Adipocyte (in vitro differentiated cells): Measurements from ENCODE around the gene PRKAB2.
"Not testable (repeated sequence)": the region's sequence is repeated elsewhere in the genome, so short reads cannot be mapped to it uniquely, and the experiment has no call there.

Source experiments
- DNase-seq: peaks from one replicate; pipeline ENCODE4 v3.0.0-alpha.2; 2015; ENCODE audit warnings: low read depth
- H3K27me3 ChIP-seq: replicated peaks from 2 replicates; pipeline ENCODE4 v1.7.0; 2013; ENCODE audit warnings: mild to moderate bottlenecking, low read length, moderate library complexity; ENCODE audit not compliant: control insufficient read depth, insufficient read depth
- H3K36me3 ChIP-seq: 2 replicates; pipeline ENCODE4 v1.7.0; 2013; ENCODE audit warnings: low read length, mild to moderate bottlenecking, moderate library complexity; ENCODE audit not compliant: control insufficient read depth, insufficient read depth, severe bottlenecking
- H3K4me1 ChIP-seq: 2 replicates; pipeline ENCODE4 v1.7.0; 2013; ENCODE audit warnings: mild to moderate bottlenecking, low read length, moderate library complexity; ENCODE audit not compliant: control insufficient read depth, insufficient read depth
- H3K4me3 ChIP-seq: 2 replicates; pipeline ENCODE4 v1.7.0; 2013; ENCODE audit warnings: mild to moderate bottlenecking, low read length, moderate library complexity
- H3K9ac ChIP-seq: 2 replicates; pipeline ENCODE4 v1.7.0; 2013; ENCODE audit warnings: mild to moderate bottlenecking, low read length, moderate library complexity
- H3K9me3 ChIP-seq: 2 replicates; pipeline ENCODE4 v1.7.0; 2013; ENCODE audit warnings: mild to moderate bottlenecking, low read length, moderate library complexity; ENCODE audit not compliant: control insufficient read depth

The PRKAB2 gene

GRCh38 chr1:147208619-147209018, 36.3 kb upstream of the PRKAB2 start:
- no peaks in the 10 kb centered on the region for H3K36me3 ChIP-seq
- no peak overlapping the region for H3K9ac ChIP-seq
- DNase-seq = no peak
- H3K4me1 ChIP-seq = peaks cover 5% of the 10 kb centered on the region
- no peaks in the 10 kb centered on the region for H3K27me3 ChIP-seq
- H3K9me3 ChIP-seq = no peaks in the 10 kb centered on the region
- no peak overlapping the region for H3K4me3 ChIP-seq

GRCh38 chr1:147207192-147207591, 34.9 kb upstream of the PRKAB2 start:
- Histone ChIP-seq H3K36me3 (no peaks in the 10 kb centered on the region), H3K9ac (no peak overlapping the region), H3K27me3 (no peaks in the 10 kb centered on the region), H3K4me1 (peaks cover 5% of the 10 kb centered on the region), H3K9me3 (no peaks in the 10 kb centered on the region), H3K4me3 (no peak overlapping the region)
- no peak for DNase-seq

DNA sequence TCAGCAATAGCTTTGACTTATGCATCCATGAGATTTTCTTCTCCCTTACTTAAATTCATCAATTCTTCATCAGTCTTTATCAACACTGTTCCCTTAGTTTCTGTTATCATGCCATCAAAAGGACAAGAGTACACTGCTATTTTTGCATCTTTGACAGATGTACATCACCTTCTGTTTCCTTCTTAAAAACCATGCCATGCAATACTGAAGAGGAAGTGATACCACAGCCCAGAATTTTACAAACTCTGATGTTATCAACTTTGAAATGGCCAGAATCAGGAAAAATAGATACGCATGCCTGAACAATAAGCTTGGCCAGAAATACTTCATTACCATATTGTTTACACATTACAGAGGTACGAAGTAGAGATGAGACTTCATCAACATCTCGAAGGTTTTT, 31.8 kb upstream of the PRKAB2 start:
- Histone ChIP-seq H3K4me1 (peaks cover 5% of the 10 kb centered on the region), H3K4me3 (no peak overlapping the region), H3K9ac (no peak overlapping the region), H3K9me3 (no peaks in the 10 kb centered on the region), H3K27me3 (no peaks in the 10 kb centered on the region), H3K36me3 (no peaks in the 10 kb centered on the region)
- no peak for DNase-seq

DNA sequence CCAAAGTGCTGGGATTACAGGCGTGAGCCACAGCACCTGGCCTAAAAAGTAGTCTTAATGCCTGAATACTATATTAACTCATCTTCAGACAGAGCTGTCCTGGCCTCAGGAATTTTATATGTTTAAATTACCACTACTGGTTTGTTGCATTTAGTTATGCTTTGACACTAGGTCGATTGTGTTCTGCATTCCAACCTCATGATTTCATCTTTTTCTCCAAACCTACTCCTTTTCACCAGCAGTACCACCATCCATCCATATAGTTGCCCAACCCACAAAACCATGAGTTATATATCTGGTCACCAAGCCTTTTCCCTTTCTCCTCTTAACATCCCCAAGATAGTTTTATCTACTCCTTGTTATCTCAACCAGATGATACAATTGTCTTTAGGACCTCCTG, 30.3 kb upstream of the PRKAB2 start:
- H3K27me3 ChIP-seq = no peaks in the 10 kb centered on the region
- H3K9ac ChIP-seq = no peak overlapping the region
- no peak overlapping the region for H3K4me3 ChIP-seq
- no peaks in the 10 kb centered on the region for H3K9me3 ChIP-seq
- no peaks in the 10 kb centered on the region for H3K36me3 ChIP-seq
- no peak for DNase-seq
- H3K4me1 ChIP-seq = peaks cover 5% of the 10 kb centered on the region

DNA sequence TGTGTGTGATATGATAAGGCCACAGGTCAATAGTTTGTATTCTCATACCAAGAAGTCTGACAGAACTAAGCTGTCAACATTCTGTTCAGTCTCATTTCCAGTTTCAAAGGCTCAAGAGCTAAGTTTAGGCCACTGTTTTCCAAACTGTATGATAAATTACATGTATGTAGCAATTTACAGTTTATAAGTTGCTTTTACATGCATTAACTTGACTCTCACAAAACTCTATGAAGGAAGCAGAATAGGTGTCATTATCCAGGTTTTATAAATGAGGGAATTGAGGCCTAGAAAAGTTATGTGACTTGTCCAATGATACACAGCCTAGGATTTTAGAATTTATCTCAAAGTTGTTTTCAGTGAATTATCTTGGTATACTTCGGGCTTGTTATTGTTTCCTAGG, 29.5 kb upstream of the PRKAB2 start:
- Histone ChIP-seq H3K4me3 (no peak overlapping the region), H3K36me3 (no peaks in the 10 kb centered on the region), H3K9ac (no peak overlapping the region), H3K9me3 (no peaks in the 10 kb centered on the region), H3K4me1 (peaks cover 5% of the 10 kb centered on the region), H3K27me3 (no peaks in the 10 kb centered on the region)
- no peak for DNase-seq

DNA sequence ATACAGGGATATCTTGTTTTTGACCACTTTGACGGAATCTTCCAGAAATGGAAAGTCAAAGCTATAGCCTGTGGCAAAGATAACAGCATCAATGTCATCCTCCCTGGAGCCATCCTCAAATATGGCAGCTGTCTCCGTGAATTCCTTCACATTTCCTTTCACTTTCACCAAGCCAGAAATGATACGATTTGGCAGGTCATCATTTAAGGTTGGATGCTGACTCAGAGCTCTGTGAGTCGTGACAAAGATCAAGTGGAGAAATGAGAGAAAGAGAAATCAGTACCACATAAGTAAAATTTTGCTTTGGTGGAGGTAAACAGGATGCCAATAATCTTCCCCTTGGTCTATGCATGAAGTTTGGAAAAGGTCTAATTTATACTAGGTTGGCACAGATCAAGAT, 29.0 kb upstream of the PRKAB2 start:
- Histone ChIP-seq H3K9me3 (no peaks in the 10 kb centered on the region), H3K4me3 (peak overlapping the region; percentile 25), H3K27me3 (no peaks in the 10 kb centered on the region), H3K9ac (no peak overlapping the region), H3K4me1 (peaks cover 5% of the 10 kb centered on the region), H3K36me3 (no peaks in the 10 kb centered on the region)
- no peak for DNase-seq

- H3K36me3 ChIP-seq, H3K4me1 ChIP-seq, H3K9me3 ChIP-seq, H3K9ac ChIP-seq, DNase-seq, H3K4me3 ChIP-seq, H3K27me3 ChIP-seq: not testable (repeated sequence)
These were observed 25.1 kb upstream of the PRKAB2 start for GRCh38 chr1:147197324-147197723.

GRCh38 chr1:147189514-147189913, 17.2 kb upstream of the PRKAB2 start:
- Histone ChIP-seq H3K36me3 (no peaks in the 10 kb centered on the region), H3K27me3 (no peaks in the 10 kb centered on the region), H3K4me3 (no peak overlapping the region), H3K4me1 (no peaks in the 10 kb centered on the region), H3K9ac (no peak overlapping the region), H3K9me3 (no peaks in the 10 kb centered on the region)
- no peak for DNase-seq

DNA sequence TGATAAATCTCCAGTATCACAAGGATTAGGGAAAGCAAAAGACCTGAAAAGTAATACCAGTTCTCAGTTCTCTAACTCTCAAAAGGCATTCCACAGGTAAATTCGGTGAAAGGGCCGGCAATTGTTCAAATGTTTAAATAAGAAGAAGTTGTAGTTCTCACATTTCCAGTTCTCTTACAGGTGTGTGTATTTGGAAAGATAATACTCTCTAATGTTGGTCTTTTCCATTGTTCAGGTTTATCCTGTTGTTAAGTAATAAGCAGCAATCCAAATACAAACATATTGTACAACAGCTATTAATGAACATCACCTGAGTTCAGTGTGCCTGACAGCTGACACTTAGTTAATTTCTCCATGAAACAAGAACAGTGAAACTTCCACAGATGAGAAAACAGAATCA, 13.2 kb upstream of the PRKAB2 start:
- no peak overlapping the region for H3K4me3 ChIP-seq
- no peak for DNase-seq
- H3K9ac ChIP-seq = no peak overlapping the region
- no peaks in the 10 kb centered on the region for H3K36me3 ChIP-seq
- H3K27me3 ChIP-seq = no peaks in the 10 kb centered on the region
- H3K9me3 ChIP-seq = no peaks in the 10 kb centered on the region
- peaks cover 15% of the 10 kb centered on the region for H3K4me1 ChIP-seq

DNA sequence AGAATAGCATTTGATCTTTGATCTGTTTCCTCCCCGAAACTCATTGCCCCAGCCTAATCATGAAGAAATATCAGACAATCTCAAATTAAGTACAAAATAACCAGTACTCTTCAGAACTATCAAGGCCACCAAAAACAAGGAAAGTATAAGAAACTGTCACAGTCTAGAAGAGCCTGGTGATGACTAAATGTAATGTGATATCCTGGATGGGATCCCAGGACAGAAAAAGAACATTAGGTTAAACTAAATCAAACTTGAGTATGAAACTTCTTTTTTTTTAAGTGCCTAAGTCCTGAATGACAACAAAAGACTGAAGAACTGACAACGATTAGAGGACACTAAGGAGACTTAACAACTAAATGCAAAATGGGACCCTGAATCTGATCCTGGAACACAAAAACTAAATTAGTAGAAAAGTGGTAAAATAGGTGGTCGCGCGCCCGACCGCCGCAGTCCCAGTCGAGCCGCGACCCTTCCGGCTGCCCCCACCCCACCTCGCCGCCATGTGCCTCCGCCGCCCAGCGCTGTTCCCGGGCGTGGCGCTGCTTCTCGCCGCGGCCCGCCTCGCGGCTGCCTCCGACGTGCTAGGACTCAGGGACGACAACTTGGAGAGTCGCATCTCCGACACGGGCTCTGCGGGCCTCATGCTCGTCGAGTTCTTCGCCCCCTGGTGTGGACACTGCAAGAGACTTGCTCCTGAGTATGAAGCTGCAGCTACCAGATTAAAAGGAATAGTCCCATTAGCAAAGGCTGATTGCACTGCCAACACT, 5.5 kb upstream of the PRKAB2 start:
- DNase-seq = peak; percentile 76
- peak overlapping the region; percentile 77 for H3K9ac ChIP-seq
- no peaks in the 10 kb centered on the region for H3K9me3 ChIP-seq
- H3K36me3 ChIP-seq = no peaks in the 10 kb centered on the region
- no peaks in the 10 kb centered on the region for H3K27me3 ChIP-seq
- H3K4me1 ChIP-seq = peaks cover 39% of the 10 kb centered on the region
- peak overlapping the region; percentile 74 for H3K4me3 ChIP-seq

DNA sequence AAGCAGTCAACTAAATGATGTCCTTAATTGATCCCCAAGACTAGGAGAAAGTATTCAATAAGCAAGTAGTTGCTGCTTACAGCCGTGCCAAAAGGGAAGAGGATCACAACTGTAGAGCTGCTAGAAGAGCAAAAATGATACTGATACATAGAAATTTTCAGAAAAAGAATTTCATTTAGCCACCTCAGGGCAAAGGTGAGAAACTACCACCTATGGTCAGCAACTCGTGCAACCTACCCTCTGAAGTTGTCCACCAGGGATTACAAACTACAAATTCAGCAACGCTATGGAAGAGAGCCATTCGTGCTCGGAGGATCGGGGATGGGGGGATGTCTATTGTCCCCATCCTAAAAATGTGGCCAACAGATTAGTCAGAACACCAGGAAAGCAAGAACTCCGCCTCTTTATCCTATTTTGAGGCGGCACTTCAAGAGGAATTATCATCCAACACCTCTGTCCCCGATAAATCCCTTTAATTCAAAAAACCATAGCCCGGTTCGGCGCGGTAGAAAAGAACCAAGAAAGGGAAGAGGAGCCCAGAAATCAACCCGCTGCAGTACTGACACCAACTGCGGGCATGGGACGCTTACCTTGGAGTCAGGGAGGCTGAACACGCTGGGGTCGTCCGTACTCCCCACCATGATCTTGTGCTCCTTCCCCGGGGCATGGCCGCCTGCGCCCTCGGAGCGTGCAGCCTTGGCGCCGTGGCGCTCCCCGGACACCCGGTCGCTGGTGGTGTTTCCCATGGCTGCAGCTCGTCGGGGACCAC, 687 bp downstream of the PRKAB2 start:
- Histone ChIP-seq H3K4me3 (peak overlapping the region; percentile 88), H3K9ac (peak overlapping the region; percentile 96), H3K27me3 (no peaks in the 10 kb centered on the region), H3K36me3 (no peaks in the 10 kb centered on the region), H3K9me3 (no peaks in the 10 kb centered on the region), H3K4me1 (peaks cover 63% of the 10 kb centered on the region)
- peak; percentile 55 for DNase-seq
